NCI-H446 (cell line): Measurements from ENCODE around the gene CXCL12.

Experiments used
- DNase-seq, 2 experiments: peaks; one replicate each; lab custom pipeline; 2025; lab: John Stamatoyannopoulos, UW

Gene CXCL12

GRCh38 chr10:44362866-44363711 is 21.8 kb downstream of the CXCL12 start:
- no peak for DNase-seq

GRCh38 chr10:44361109-44361508 is 23.8 kb downstream of the CXCL12 start:
- DNase-seq: no peak

- DNase-seq: no peak
Measured at GRCh38 chr10:44358080-44358771, 26.7 kb downstream of the CXCL12 start.

GRCh38 chr10:44357023-44357540 is 27.8 kb downstream of the CXCL12 start:
- no peak for DNase-seq

GRCh38 chr10:44356139-44357022 is 28.5 kb downstream of the CXCL12 start:
- DNase-seq: no peak

- no peak for DNase-seq
Measured at GRCh38 chr10:44355630-44356029, 29.3 kb downstream of the CXCL12 start.

GRCh38 chr10:44354771-44355170 is 30.1 kb downstream of the CXCL12 start:
- DNase-seq: no peak

- no peak for DNase-seq
Measured at GRCh38 chr10:44353721-44354120, 31.2 kb downstream of the CXCL12 start.

- DNase-seq: no peak
Measured at GRCh38 chr10:44353128-44353390, 31.8 kb downstream of the CXCL12 start.

GRCh38 chr10:44352316-44353127 is 32.4 kb downstream of the CXCL12 start:
- DNase-seq: no peak

GRCh38 chr10:44348496-44348895 is 36.4 kb downstream of the CXCL12 start:
- DNase-seq: no peak

- no peak for DNase-seq
Measured at GRCh38 chr10:44347609-44348400, 37.1 kb downstream of the CXCL12 start.

GRCh38 chr10:44344727-44345126 is 40.2 kb downstream of the CXCL12 start:
- DNase-seq: no peak

GRCh38 chr10:44343843-44344242 is 41.1 kb downstream of the CXCL12 start:
- DNase-seq: no peak

GRCh38 chr10:44341886-44342285 is 43.0 kb downstream of the CXCL12 start:
- DNase-seq: no peak

- DNase-seq: no peak
Measured at GRCh38 chr10:44340557-44340956, 44.3 kb downstream of the CXCL12 start.

GRCh38 chr10:44339218-44339617 is 45.7 kb downstream of the CXCL12 start:
- no peak for DNase-seq

GRCh38 chr10:44337081-44337480 is 47.8 kb downstream of the CXCL12 start:
- DNase-seq: no peak

GRCh38 chr10:44335330-44336021 is 49.4 kb downstream of the CXCL12 start:
- DNase-seq: no peak

- no peak for DNase-seq
Measured at GRCh38 chr10:44334621-44335184, 50.2 kb downstream of the CXCL12 start.
